ENCODE results near the gene APOE. TPM values are rescaled to one million over a fixed set of nuclear protein-coding genes. Genes with fewer than 3 reads are reported as not detected.

APOE gene
- total and polyA plus RNA-seq, 9 of the 15 experiments (the other 6 are each of a cell fraction or from before 2014, with no cell fraction given) = 0.14 to 180 (median 58.1) TPM; not detected in 1

- TF ChIP-seq PURB (CRISPR knock-in tag; IDR thresholded peaks at IDR 0.05; ENCODE audit: low read depth) = no peak
- TF ChIP-seq EP300 (IDR thresholded peaks at IDR 0.05; ENCODE audit: low read length) = peak; percentile 46; the same call in 1 of the 2 replicates
- TF ChIP-seq, protein P1, sequence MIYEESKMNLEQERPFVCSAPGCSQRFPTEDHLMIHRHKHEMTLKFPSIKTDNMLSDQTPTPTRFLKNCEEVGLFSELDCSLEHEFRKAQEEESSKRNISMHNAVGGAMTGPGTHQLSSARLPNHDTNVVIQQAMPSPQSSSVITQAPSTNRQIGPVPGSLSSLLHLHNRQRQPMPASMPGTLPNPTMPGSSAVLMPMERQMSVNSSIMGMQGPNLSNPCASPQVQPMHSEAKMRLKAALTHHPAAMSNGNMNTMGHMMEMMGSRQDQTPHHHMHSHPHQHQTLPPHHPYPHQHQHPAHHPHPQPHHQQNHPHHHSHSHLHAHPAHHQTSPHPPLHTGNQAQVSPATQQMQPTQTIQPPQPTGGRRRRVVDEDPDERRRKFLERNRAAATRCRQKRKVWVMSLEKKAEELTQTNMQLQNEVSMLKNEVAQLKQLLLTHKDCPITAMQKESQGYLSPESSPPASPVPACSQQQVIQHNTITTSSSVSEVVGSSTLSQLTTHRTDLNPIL (CRISPR knock-in tag; IDR thresholded peaks at IDR 0.05) = no peak
- TF ChIP-seq ZNF354B (CRISPR knock-in tag; IDR thresholded peaks at IDR 0.05) = no peak
- no peak; the same call in 1 of the 2 replicates for TF ChIP-seq NFIC (IDR thresholded peaks at IDR 0.05)
- TF ChIP-seq GATAD2A (IDR thresholded peaks at IDR 0.05) = no peak
- TF ChIP-seq ESRRB (CRISPR knock-in tag; IDR thresholded peaks at IDR 0.05; ENCODE audit: borderline replicate concordance) = 0 out of 2 replicates have a peak, but pooled peaks have one; percentile 54
- no peak for TF ChIP-seq NCOA4 (IDR thresholded peaks at IDR 0.05; ENCODE audit: partially characterized antibody)
- TF ChIP-seq MITF (IDR thresholded peaks at IDR 0.05) = no peak
- no peak for TF ChIP-seq RCOR1 (IDR thresholded peaks at IDR 0.05; ENCODE audit: borderline replicate concordance in 1 of 2, low read depth in 2 of 2, low read length in 2 of 2)
- 0 out of 4 replicates have a peak, but pooled peaks of 1 of the 2 experiments have one; percentile 9 for TF ChIP-seq TBL1XR1 (IDR thresholded peaks at IDR 0.05; ENCODE audit: low read length in 2 of 2)
- TF ChIP-seq XRCC3 (IDR thresholded peaks at IDR 0.05) = no peak
- no peak for TF ChIP-seq CREB3 (tag; conservative IDR thresholded peaks at IDR 0.05; ENCODE audit: low read depth)
- no peak for TF ChIP-seq KAT8 (IDR thresholded peaks at IDR 0.05; ENCODE audit: low read depth)
- no peak; the same call in 1 of the 2 replicates for TF ChIP-seq KLF13 (tag; IDR thresholded peaks at IDR 0.05; ENCODE audit: borderline replicate concordance, low read depth)
- TF ChIP-seq WHSC1 (IDR thresholded peaks at IDR 0.05; ENCODE audit: low read length) = no peak
- peak; percentile 94 for TF ChIP-seq SUPT5H (IDR thresholded peaks at IDR 0.05)
- TF ChIP-seq ZNF717 (CRISPR knock-in tag; IDR thresholded peaks at IDR 0.05) = no peak
- TF ChIP-seq CHAMP1 (IDR thresholded peaks at IDR 0.05) = no peak
- no peak for TF ChIP-seq DMBX1 (CRISPR knock-in tag; IDR thresholded peaks at IDR 0.05; ENCODE audit: borderline replicate concordance)
- TF ChIP-seq NRF1 (conservative IDR thresholded peaks at IDR 0.05 in 1 of 2, IDR thresholded peaks at IDR 0.05 in 1 of 2) = peak; percentile 91 to 92
- peak; percentile 95 for TF ChIP-seq SPI1 (IDR thresholded peaks at IDR 0.05; ENCODE audit: borderline replicate concordance, low read depth, low read length)
Observed at GRCh38 chr19:44890366-44891015, 15.1 kb upstream of the APOE start (continued).
